HG03139 (cell line): ENCODE measurements around the gene CBLC.

Experiments used
- ATAC-seq: cut with Tn5 transposase; IDR thresholded peaks from one replicate; pipeline ENCODE4 v1.9.1; 2021; ENCODE audit not compliant: unreplicated experiment

Gene CBLC

GRCh38 chr19:44746616-44746945 lies 31.1 kb upstream of the CBLC start:
- ATAC-seq, result no peak

- ATAC-seq, result peak; percentile 39
Observed at GRCh38 chr19:44746946-44747738, 30.5 kb upstream of the CBLC start.

- no peak for ATAC-seq
Observed at GRCh38 chr19:44747739-44748425, 29.8 kb upstream of the CBLC start.

GRCh38 chr19:44748426-44749254 lies 29.1 kb upstream of the CBLC start, which contains the start of gene BCL3:
TSS of gene BCL3 (plus strand) at chr19:44748708. CDS start at chr19:44748791, 83 bp downstream.
- no peak for ATAC-seq

- no peak for ATAC-seq
Observed at GRCh38 chr19:44749292-44749691, 28.4 kb upstream of the CBLC start.

GRCh38 chr19:44749994-44750393 lies 27.7 kb upstream of the CBLC start:
- no peak for ATAC-seq

- ATAC-seq, result no peak
Observed at GRCh38 chr19:44752123-44752815, 25.4 kb upstream of the CBLC start.

- peak; percentile 52 for ATAC-seq
Observed at GRCh38 chr19:44752816-44753625, 24.7 kb upstream of the CBLC start.

- ATAC-seq, result no peak
Observed at GRCh38 chr19:44753626-44753931, 24.1 kb upstream of the CBLC start.

GRCh38 chr19:44753932-44754749 lies 23.5 kb upstream of the CBLC start:
- no peak for ATAC-seq

- no peak for ATAC-seq
Observed at GRCh38 chr19:44754750-44755080, 23.0 kb upstream of the CBLC start.

GRCh38 chr19:44755219-44755618 lies 22.5 kb upstream of the CBLC start:
- no peak for ATAC-seq

GRCh38 chr19:44756089-44756562 lies 21.6 kb upstream of the CBLC start:
- no peak for ATAC-seq

GRCh38 chr19:44757057-44757734 lies 20.5 kb upstream of the CBLC start:
- no peak for ATAC-seq

- no peak for ATAC-seq
Observed at GRCh38 chr19:44757735-44758505, 19.8 kb upstream of the CBLC start.

- no peak for ATAC-seq
Observed at GRCh38 chr19:44758596-44758995, 19.1 kb upstream of the CBLC start.

GRCh38 chr19:44759083-44759804 lies 18.4 kb upstream of the CBLC start:
- ATAC-seq, result no peak

- no peak for ATAC-seq
Observed at GRCh38 chr19:44762038-44762437, 15.7 kb upstream of the CBLC start.
